ENCODE results near the gene SP140L.
A peak's percentile ranks its signal among the peaks of the same experiment; 100 is the strongest.
"Not testable (repeated sequence)": the region's sequence is repeated elsewhere in the genome, so short reads cannot be mapped to it uniquely, and the experiment has no call there.

The SP140L gene

DNA sequence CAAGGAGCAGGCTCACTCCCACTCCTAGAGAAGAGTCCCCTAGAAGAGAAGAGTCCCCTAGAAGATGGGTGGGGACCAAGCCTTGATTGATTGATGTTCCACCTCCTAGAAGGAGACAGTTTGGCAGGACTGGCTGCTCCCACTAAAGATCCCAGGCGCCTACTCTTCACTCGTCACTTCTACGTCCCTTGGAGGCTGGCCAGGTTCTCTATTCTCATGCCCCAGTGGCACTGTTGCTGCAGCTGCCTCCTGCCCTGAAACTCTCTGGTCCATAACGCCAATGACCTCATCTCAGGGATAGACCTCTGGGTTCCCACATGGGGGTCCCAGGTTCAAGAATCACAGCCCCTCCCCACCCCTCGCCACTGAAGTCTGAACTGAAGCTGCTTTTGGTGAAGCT is 2.5 kb upstream of the SP140L start:
- DNase-seq: no peak

GRCh38 chr2:230325316-230326243 is 1.4 kb upstream of the SP140L start:
- no peak for DNase-seq

- peak; percentile 71 for DNase-seq
These were observed 593 bp downstream of the SP140L start for GRCh38 chr2:230327418-230328154.

DNA sequence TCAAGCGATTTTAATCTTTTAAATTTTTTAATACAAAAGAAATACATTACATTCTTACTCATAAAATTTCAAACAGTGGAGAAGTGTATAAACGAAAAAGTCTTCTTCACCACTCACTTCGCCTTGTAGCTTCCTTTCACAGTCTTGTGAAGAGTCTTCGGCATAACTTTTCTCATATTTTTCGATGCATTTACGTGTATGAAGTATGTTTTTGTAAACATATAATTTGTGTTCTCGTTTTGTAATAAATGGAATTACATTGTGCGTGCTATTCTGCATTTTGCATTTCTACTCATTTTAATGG is 1.1 kb downstream of the SP140L start:
- DNase-seq: no peak

- DNase-seq: no peak
These were observed 3.1 kb downstream of the SP140L start for GRCh38 chr2:230329946-230330605.

DNA sequence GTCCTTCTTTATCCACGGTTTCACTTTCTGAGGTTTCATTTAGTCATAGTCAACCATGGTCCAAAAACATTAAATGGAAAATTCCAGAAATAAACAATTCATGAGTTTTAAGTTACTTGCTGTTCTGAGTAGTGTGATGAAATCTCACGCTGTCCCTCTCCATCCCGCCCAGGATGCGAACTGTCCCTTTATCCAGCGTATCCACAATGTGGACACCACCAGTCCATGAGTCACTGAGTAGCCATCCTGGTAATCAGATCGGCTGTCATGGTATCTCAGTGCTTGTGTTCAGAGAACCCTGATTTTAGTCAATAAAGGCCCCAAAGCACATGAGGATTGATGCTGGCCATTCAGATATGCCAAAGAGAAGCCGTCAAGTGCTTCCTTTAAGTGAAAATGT is 3.7 kb downstream of the SP140L start:
- DNase-seq: no peak

DNA sequence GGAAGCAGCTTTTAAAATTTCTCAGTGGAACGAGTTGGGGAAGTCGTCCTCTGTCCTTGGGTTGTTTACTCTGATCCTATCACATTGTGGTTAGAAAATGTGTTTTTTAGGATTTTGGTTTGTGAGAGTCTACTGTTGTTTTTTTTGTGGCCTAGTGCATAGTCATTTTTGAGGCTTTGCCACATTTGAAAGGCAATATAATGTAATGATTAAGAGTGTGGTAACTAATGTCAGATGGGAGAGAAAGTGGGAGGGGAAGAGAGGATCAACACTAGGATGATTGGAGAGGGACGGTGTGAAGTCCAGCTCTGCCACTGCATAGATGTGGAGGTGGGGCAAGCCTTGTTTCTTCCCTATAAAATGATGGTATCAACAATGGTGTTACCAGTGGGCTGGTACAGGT is 8.5 kb downstream of the SP140L start:
- DNase-seq: no peak

- DNase-seq: no peak
These were observed 9.0 kb downstream of the SP140L start for GRCh38 chr2:230335864-230336506.

GRCh38 chr2:230341936-230342528 is 15.0 kb downstream of the SP140L start:
- not testable (repeated sequence) for DNase-seq

DNA sequence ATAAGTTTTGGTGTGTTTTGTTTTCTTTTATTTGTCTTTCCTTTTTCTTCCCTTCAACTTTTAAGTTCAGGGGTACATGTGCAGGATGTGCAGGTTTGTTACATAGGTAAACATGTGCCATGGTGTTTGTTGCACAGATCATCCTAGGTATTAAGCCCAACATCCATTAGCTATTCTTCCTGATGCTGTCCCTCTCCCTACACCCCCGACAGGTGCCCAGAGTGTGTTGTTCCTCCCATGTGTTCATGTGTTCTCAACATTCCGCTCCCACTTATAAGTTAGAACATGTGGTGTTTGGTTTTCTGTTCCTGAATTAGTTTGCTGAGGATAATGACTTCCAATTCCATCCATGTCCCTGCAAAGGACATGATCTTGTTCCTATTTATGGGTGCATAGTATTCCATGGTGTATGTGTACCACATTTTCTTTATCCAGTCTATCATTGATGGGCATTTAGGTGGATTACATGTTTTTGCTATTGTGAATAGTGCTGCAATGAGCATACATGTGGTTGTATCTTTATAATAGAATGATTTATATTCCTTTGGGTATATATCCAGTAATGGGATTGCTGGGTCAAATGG is 16.1 kb downstream of the SP140L start:
- not testable (repeated sequence) for DNase-seq

DNA sequence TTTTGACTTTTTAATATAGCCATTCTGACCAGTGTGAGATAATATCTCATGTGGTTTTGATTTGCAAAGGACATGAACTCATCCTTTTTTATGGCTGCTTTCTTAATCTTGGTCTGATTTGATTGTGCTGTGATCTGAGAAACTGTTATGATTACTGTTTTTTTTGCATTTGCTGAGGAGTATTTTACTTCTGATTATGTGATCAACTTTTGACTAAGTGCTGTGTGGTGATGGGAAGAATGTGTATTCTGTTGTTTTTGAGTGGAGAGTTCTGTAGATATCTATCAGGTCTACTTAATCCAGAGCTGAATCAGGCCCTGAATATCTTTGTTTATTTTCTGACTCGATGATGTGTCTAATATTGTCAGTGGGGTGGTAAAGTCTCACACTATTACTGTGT is 16.8 kb downstream of the SP140L start:
- DNase-seq: no peak

DNA sequence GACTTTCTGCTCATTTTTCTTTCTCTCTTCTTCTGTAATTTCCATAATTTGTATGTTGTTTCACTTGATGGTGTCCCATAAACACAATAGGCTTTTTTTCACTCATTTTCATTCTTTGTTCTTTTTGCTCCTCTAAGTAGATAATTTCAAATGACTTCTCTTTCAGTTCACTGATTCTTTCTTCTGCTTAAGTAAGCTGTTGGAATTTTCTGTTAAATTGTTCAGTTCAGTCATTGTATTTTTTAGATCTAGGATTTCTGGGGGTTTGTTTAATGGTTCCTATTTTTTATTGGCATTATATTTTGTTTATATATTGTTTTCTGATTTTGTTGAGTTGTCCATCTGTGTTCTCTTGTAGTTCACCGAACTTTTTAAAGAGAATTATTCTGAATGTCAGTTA is 19.5 kb downstream of the SP140L start:
- DNase-seq: no peak

GRCh38 chr2:230346921-230347533 is 20.0 kb downstream of the SP140L start:
- DNase-seq: no peak

DNA sequence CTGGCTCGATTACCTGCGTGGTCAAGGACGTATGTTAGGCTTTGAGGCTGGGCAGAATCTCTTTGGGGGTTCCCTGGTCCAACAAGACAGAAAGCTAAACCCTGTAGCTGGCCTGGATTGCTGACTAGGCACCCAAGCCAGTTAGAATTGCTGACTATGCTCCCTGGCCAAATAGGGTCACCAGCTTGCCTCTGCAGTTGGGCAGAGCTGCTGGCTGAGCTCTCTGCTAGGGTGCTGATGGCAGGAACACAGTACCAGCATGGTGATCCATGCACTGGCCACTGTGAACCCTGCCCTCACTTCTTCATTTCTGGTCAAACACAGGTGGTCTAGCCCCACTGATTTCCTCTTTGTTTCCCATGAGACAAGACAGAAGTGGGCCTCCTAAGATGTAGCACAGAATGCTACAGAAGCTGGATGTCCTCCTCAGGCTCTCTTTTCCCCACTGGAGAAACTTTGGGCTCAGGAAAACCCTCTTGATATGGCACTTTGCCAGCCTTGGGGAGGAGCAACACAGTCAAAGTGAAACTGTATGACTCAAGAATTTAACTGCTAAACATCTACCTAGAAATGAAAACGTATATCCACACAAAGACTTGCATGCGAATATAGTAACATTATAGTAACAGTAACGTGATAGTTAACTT is 20.8 kb downstream of the SP140L start:
- DNase-seq: peak; percentile 50

- DNase-seq: no peak
These were observed 21.8 kb downstream of the SP140L start for GRCh38 chr2:230348787-230349186.

- DNase-seq: peak; percentile 70
These were observed 29.1 kb downstream of the SP140L start for GRCh38 chr2:230356084-230356483.

DNA sequence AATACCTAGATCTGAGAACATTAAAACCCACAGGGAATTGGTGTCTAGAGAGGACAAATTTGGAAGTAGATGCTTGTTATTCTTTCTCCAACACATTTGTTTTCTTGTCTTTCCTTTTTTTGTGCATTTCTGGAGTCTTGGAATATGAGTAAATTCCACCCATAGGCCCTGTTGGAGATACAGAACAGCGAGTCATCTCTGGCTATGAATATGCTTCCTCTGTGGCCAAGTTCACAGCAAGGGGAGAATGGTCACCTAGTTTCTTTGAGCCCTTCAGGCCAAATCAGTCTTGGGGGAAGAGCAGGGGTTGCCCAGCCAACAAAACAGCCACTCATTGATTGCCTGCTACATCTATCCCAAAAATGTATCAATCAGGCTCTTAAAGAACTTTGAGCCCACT is 31.3 kb downstream of the SP140L start:
- DNase-seq: no peak

- no peak for DNase-seq
These were observed 33.0 kb downstream of the SP140L start for GRCh38 chr2:230360028-230360427.

DNA sequence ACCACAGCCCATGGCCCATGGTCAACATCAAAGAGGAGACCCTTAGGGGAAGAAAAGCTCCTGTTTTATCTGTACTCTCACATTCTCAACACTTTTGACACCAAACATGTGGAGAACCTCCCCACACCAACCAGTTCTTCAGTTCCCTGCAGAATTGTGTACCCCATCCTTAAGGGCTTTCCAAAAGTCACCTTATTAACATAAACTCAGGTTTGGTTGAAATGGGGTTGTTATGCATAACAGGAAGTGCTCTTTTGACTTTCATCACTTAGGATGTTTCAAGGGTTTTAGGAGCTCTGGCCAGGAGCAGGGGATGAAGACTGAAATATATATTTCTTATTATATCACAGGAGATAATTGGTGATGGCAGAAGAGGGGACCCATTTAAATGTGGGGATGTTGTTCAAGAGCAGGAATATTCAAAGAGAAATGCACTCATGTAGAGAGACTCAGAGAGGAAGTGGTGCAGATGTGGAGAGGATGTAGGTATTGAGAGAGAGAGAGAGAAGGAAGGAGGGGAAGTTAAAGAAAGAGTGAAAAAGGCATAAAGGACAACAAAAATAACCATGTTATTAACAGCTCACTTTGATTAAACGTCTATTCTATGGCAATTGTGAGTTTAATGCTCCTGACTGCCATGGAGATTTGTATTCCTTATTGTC is 35.2 kb downstream of the SP140L start:
- DNase-seq: peak; percentile 18

- no peak for DNase-seq
These were observed 55.1 kb downstream of the SP140L start for GRCh38 chr2:230382108-230382507.

- DNase-seq: no peak
These were observed 56.5 kb downstream of the SP140L start for GRCh38 chr2:230383453-230383852.
